Measurements from ENCODE around the gene GNPAT.

The GNPAT gene

GRCh38 chr1:231317306-231318014 lies 76.4 kb downstream of the GNPAT start:
- no peak for DNase-seq (ENCODE audit: low spot score)

DNA sequence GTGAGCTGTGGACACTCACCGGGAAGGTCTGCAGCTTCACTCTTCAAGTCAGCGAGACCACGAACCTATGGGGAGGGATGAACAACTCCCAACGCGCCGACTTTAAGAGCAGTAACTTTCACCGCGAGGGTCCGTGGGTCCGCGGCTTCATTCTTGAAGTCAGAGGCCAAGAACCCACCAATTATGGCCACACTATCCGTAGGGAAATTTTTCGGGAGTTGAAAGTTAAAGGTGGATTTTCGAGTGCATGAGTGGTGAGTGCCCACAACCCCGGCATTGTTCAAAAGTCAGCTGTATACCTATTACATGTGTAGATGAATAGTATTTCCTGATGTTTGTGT lies 77.0 kb downstream of the GNPAT start:
- DNase-seq (ENCODE audit: low spot score): no peak

GRCh38 chr1:231318568-231318967 lies 77.6 kb downstream of the GNPAT start:
- DNase-seq (ENCODE audit: low spot score): no peak

- DNase-seq (ENCODE audit: low spot score): no peak
Observed at GRCh38 chr1:231319080-231319479, 78.1 kb downstream of the GNPAT start.

- DNase-seq (ENCODE audit: low spot score): no peak
Observed at GRCh38 chr1:231322880-231323530, 82.0 kb downstream of the GNPAT start.

GRCh38 chr1:231324660-231325059 lies 83.6 kb downstream of the GNPAT start:
- DNase-seq (ENCODE audit: low spot score): no peak

DNA sequence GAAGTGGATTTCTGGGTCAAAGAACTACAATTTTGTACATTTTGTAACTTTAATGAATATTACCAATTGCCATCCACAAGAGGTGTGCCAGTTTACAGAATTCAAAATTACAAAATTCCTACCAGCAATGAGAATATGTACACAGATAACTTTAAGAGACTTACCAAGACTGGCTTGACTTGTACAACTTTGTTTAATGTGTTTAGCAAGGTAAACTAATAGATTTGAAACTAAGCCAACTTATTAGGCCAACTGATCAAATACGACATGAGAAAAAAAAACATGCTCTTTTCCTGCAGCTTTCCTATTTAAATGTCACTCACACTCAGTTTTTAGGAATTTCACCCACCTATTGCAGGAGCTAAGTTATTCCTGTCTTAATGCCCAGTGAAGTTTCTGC lies 85.2 kb downstream of the GNPAT start:
- no peak for DNase-seq (ENCODE audit: low spot score)

Data from LoVo (cell line).